ENCODE measurements around the gene ANKRD44. TPM values are rescaled to one million over a fixed set of nuclear protein-coding genes. Genes with fewer than 3 reads are reported as not detected.
"Not testable (repeated sequence)": the region's sequence is repeated elsewhere in the genome, so short reads cannot be mapped to it uniquely, and the experiment has no call there.

ANKRD44 gene
- total RNA-seq, 1 donor, result 29.2 TPM

DNA sequence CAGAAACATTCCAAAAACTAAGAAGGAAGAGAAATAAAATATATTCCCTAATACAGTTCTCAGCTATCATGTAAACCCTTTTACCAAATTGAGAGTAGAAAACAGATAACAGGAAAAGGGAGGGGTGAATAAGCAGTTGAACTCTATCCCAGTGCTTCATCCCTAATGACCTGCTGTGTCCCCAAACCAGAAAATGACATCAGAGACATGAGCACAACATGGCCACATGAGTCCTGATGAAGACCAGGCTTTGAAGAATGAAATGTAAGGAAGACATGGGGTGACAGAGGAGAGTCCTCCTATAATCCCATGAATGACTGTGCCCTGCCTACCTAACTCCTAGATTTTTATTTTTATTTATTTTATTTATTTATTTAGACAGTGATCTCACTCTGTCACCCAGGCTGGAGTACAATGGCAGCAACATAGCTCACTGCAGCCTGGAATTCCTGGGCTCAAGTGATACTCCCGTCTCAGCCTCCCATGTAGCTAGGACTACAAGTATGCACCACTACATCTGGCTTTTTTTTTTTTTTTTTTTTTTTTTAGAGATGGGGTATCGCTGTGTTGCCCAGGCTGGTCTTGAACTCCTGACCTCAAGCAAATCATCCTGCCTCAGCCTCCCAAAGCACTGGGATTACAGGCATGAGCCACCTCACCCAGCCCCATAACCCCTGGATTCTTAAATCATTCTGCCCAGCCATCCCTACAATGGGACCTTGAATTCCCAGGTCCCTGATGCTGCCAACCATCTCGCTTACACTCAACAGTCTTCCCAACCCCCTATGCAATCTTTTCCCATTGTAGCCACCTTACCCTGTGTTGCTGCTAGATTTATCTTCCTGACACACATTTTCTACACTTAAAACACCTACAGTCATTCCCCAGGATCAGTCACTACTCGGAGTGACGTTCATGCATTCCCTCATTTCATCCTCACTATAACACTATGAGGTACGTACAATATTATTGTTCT, 64.5 kb downstream of the ANKRD44 start:
- TF ChIP-seq, protein P1, sequence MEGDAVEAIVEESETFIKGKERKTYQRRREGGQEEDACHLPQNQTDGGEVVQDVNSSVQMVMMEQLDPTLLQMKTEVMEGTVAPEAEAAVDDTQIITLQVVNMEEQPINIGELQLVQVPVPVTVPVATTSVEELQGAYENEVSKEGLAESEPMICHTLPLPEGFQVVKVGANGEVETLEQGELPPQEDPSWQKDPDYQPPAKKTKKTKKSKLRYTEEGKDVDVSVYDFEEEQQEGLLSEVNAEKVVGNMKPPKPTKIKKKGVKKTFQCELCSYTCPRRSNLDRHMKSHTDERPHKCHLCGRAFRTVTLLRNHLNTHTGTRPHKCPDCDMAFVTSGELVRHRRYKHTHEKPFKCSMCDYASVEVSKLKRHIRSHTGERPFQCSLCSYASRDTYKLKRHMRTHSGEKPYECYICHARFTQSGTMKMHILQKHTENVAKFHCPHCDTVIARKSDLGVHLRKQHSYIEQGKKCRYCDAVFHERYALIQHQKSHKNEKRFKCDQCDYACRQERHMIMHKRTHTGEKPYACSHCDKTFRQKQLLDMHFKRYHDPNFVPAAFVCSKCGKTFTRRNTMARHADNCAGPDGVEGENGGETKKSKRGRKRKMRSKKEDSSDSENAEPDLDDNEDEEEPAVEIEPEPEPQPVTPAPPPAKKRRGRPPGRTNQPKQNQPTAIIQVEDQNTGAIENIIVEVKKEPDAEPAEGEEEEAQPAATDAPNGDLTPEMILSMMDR (IDR thresholded peaks at IDR 0.05; ENCODE audit: insufficient read depth, low read length), result no peak
- no peak for DNase-seq (ENCODE audit: low read depth)
- H3K4me3 ChIP-seq (ENCODE audit: low read depth, low read length), result no peak overlapping the region

DNA sequence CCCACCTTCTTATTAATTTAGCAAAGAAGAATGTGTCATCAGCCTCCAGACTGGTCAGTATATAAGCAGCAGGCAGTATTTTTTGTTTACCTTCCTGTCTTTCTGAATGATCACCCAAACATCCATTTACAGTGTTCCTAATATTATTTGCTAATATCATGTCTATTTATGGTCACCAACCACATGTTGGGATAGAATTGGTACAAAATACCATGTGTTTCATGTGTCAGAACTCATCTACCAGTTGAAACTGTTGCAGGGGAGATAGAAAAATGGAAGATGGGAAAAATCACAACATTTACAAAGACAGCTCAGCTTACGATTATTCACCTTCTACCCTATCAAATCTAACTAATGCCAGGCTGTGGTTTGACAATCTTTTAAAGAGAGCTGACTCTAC, 66.2 kb downstream of the ANKRD44 start:
- H3K4me3 ChIP-seq (ENCODE audit: low read depth, low read length), result no peak overlapping the region
- no peak for DNase-seq (ENCODE audit: low read depth)
- TF ChIP-seq, protein P1 (IDR thresholded peaks at IDR 0.05; ENCODE audit: insufficient read depth, low read length), result no peak

DNA sequence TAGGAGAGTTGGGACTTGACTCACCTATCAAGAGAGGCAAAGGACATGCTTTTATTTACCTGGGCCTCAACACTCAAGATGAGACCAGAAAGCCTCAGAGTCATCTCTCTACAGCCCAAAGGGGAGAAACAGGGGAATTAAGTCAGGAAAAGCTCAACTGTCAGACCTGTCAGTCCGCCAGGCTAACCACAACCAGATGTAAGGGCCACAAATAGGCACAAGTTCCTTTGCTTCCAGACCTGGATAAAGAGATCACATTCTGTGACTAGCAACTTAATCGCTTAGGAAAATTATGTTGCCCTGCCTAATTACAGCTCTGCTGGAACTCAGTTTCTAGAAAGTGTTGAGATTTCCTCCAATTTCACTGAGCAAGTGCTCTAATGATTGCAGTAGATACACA, 67.9 kb downstream of the ANKRD44 start:
- TF ChIP-seq, protein P1 (IDR thresholded peaks at IDR 0.05; ENCODE audit: insufficient read depth, low read length), result no peak
- no peak overlapping the region for H3K4me3 ChIP-seq (ENCODE audit: low read depth, low read length)
- DNase-seq (ENCODE audit: low read depth), result no peak

DNA sequence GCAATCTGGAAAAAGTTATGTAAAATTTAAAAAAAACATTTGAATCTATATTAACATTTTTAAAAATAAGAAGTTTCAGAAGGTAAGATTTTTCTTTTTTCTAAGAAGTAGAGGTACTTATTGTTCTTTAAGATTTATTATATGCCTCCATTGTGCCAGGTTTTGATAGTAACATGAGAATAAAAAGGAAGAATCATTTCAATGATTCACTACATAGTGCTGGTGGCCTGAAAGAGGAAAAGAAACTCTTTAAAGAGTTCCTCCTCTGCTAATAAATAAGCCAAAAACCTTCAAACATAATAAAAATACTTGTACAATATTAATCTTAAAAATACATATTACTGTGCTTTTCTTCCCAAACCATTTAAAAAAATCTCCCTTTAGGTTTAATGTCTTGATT, 69.0 kb downstream of the ANKRD44 start:
- TF ChIP-seq, protein P1 (IDR thresholded peaks at IDR 0.05; ENCODE audit: insufficient read depth, low read length), result no peak
- DNase-seq (ENCODE audit: low read depth), result no peak
- H3K4me3 ChIP-seq (ENCODE audit: low read depth, low read length), result no peak overlapping the region

DNA sequence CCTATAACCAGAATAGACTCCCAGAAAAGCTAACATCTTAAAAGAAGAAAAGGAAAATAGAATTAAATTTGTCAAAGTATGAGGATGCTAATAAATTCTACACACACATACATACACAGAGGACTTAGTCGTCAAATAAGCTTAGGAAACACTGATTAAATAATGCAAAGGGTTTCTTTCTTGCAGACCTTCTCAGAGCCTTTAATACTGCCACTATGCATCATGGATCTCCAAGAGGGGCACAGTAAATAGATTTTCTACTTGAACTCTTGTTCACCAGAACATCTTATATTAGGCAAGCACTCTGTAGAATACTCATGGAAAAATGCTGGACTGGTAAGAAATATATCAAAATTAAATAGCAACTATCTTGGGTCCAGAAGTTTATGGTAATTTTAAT, 69.4 kb downstream of the ANKRD44 start:
- H3K4me3 ChIP-seq (ENCODE audit: low read depth, low read length), result no peak overlapping the region
- TF ChIP-seq, protein P1 (IDR thresholded peaks at IDR 0.05; ENCODE audit: insufficient read depth, low read length), result no peak
- DNase-seq (ENCODE audit: low read depth), result no peak

DNA sequence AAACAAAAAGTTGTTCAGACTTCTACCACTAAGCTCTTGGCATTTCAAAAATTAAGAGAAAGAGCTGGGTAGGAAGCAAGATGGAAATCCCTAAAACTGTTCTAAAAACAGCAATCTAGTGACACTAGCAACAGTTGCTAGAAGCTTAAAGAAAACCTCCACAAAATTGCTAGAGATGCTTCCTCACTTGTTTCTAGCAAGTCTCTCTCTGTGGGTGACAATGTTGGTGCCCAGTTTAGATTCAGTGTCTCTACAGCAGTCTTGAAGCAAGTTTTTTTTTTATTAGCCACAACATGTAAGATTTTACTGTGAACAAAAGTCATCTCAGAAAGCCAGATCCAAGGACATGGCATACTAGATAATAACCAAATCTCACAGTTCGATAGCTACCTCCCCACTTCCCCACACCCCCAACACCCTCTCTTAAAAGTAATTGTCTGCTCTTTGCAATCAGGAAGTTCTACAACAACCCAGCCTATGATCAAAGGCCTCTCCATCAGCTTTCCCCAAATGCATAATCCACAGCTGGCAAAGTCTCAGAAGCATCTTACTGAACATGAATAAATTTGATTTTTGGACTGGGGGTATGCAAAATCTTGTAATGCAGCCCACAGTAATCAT, 70.0 kb downstream of the ANKRD44 start:
- no peak for DNase-seq (ENCODE audit: low read depth)
- TF ChIP-seq, protein P1 (IDR thresholded peaks at IDR 0.05; ENCODE audit: insufficient read depth, low read length), result no peak

DNA sequence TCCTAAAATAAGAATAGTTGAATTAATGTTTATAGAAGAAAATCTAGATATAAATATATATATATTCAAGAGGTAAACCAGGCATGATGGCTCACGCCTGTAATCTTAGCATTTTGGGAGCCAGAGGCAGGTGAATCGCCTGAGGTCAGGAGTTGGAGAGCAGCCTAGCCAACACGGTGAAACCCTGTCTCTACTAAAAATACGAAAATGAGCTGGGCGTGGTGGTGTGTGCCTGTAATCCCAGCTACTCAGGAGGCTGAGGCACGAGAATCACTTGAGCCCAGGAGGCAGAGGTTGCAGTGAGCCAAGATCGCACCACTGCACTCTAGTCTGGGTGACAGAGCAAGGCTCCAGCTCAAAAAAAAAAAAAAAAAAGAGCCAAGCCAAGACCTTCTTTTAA, 70.6 kb downstream of the ANKRD44 start:
- not testable (repeated sequence) for DNase-seq (ENCODE audit: low read depth)

More for the DNA sequence above, 70.0 kb downstream of the ANKRD44 start:
- H3K4me3 ChIP-seq (ENCODE audit: low read depth, low read length), result no peak overlapping the region

More for the DNA sequence above, 70.6 kb downstream of the ANKRD44 start:
- H3K4me3 ChIP-seq (ENCODE audit: low read depth, low read length), result not testable (repeated sequence)

Measured in fibroblast of the aortic adventitia (primary cell).